SU-DHL-6 (cell line): ENCODE results near the gene MID2.
A peak's percentile ranks its signal among the peaks of the same experiment; 100 is the strongest.

ENCODE experiments used
- H2AFZ ChIP-seq: fragments of 200-600 bp; sonication (generic); 2 replicates; pipeline ENCODE4 v1.6.1; 2014; ENCODE audit warnings: low read depth, mild to moderate bottlenecking, moderate library complexity, mixed read lengths, antibody characterized with exemption, low read length; ENCODE audit not compliant: severe bottlenecking
- H3F3A ChIP-seq: fragments of 200-600 bp; shearing (Covaris generic); 2 replicates; pipeline ENCODE4 v1.6.0; 2016; ENCODE audit warnings: antibody characterized with exemption, mild to moderate bottlenecking; ENCODE audit not compliant: insufficient read depth
- H3K27ac ChIP-seq: fragments of 200-600 bp; sonication (generic); 2 replicates; pipeline ENCODE4 v1.5.1; 2016; ENCODE audit warnings: low read depth, mild to moderate bottlenecking, low read length, moderate library complexity, mixed read lengths
- H3K27me3 ChIP-seq: fragments of 200-600 bp; sonication (generic), shearing (Covaris generic); 2 replicates; pipeline ENCODE4 v1.6.0; 2014; ENCODE audit warnings: mild to moderate bottlenecking, low read length
- H3K36me3 ChIP-seq: fragments of 200-600 bp; sonication (generic); 2 replicates; pipeline ENCODE4 v1.6.1; 2014; ENCODE audit warnings: mild to moderate bottlenecking, low read length, mixed read lengths
- H3K4me2 ChIP-seq: fragments of 300-600, 200-600 bp; shearing (Covaris generic), sonication (generic); 2 replicates; pipeline ENCODE4 v1.6.0; 2014; ENCODE audit warnings: low read length, low read depth, mild to moderate bottlenecking; ENCODE audit not compliant: poor library complexity, severe bottlenecking
- H3K4me3 ChIP-seq: fragments of 200-600 bp; sonication (generic); 2 replicates; pipeline ENCODE4 v1.5.1; 2014; ENCODE audit warnings: antibody characterized with exemption, low read length, mild to moderate bottlenecking, mixed read lengths; ENCODE audit not compliant: insufficient read depth, poor library complexity, severe bottlenecking
- H3K79me2 ChIP-seq: fragments of 200-600 bp; sonication (generic); 2 replicates; pipeline ENCODE4 v1.6.1; 2014; ENCODE audit warnings: mild to moderate bottlenecking, low read length, moderate library complexity; ENCODE audit not compliant: insufficient read depth
- H3K9ac ChIP-seq: fragments of 200-600 bp; sonication (generic); 2 replicates; pipeline ENCODE4 v1.7.0; 2014; ENCODE audit warnings: mild to moderate bottlenecking, low read length
- H3K9me2 ChIP-seq: fragments of 200-600 bp; sonication (generic); replicated peaks from 2 replicates; pipeline ENCODE4 v1.6.1; 2014; ENCODE audit warnings: low read length; ENCODE audit not compliant: insufficient read depth
- H3K9me3 ChIP-seq: fragments of 200-600 bp; sonication (generic); 2 replicates; pipeline ENCODE4 v1.6.1; 2014; ENCODE audit warnings: low read length, mixed read lengths; ENCODE audit not compliant: insufficient read depth
- H4K20me1 ChIP-seq: fragments of 200-600 bp; sonication (generic); 2 replicates; pipeline ENCODE4 v1.6.1; 2014; ENCODE audit warnings: low read depth, mild to moderate bottlenecking, antibody characterized with exemption, low read length, moderate library complexity, mixed read lengths
- EZH2phosphoT487 ChIP-seq: fragments of 200-600 bp; sonication (generic), shearing (Covaris generic); conservative IDR thresholded peaks from 2 replicates; pipeline ENCODE4 v1.6.1; 2018; ENCODE audit warnings: mild to moderate bottlenecking, antibody characterized with exemption, low read length, moderate library complexity, mixed read lengths
- TF ChIP-seq, protein P1 (sequence below): fragments of 200-600 bp; sonication (generic); IDR thresholded peaks from one replicate; pipeline ENCODE4 v1.5.1; 2017; ENCODE audit warnings: antibody characterized with exemption, mild to moderate bottlenecking, low read length, moderate library complexity; ENCODE audit not compliant: insufficient read depth, poor library complexity, severe bottlenecking

The MID2 gene

GRCh38 chrX:107826238-107827029, 768 bp downstream of the MID2 start:
- no peak overlapping the region for H3K9ac ChIP-seq
- H4K20me1 ChIP-seq = no peaks in the 10 kb centered on the region
- H3K9me3 ChIP-seq = no peaks in the 10 kb centered on the region
- H3F3A ChIP-seq = no peaks in the 10 kb centered on the region
- TF ChIP-seq, protein P1, sequence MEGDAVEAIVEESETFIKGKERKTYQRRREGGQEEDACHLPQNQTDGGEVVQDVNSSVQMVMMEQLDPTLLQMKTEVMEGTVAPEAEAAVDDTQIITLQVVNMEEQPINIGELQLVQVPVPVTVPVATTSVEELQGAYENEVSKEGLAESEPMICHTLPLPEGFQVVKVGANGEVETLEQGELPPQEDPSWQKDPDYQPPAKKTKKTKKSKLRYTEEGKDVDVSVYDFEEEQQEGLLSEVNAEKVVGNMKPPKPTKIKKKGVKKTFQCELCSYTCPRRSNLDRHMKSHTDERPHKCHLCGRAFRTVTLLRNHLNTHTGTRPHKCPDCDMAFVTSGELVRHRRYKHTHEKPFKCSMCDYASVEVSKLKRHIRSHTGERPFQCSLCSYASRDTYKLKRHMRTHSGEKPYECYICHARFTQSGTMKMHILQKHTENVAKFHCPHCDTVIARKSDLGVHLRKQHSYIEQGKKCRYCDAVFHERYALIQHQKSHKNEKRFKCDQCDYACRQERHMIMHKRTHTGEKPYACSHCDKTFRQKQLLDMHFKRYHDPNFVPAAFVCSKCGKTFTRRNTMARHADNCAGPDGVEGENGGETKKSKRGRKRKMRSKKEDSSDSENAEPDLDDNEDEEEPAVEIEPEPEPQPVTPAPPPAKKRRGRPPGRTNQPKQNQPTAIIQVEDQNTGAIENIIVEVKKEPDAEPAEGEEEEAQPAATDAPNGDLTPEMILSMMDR = no peak
- no peak for TF ChIP-seq EZH2phosphoT487
- H3K9me2 ChIP-seq = no peaks in the 10 kb centered on the region
- H3K36me3 ChIP-seq = no peaks in the 10 kb centered on the region
- no peaks in the 10 kb centered on the region for H3K79me2 ChIP-seq
- no peak overlapping the region for H2AFZ ChIP-seq
- no peak overlapping the region for H3K27ac ChIP-seq
- no peaks in the 10 kb centered on the region for H3K27me3 ChIP-seq
- peak overlapping the region; percentile 31 for H3K4me2 ChIP-seq
- H3K4me3 ChIP-seq = no peak overlapping the region

- Histone ChIP-seq H3K4me2 (peak overlapping the region; percentile 17), H3K4me3 (no peak overlapping the region), H3K79me2 (no peaks in the 10 kb centered on the region), H3K27ac (no peak overlapping the region), H3K9me2 (no peaks in the 10 kb centered on the region), H3F3A (no peaks in the 10 kb centered on the region), H3K9me3 (no peaks in the 10 kb centered on the region), H4K20me1 (no peaks in the 10 kb centered on the region), H2AFZ (no peak overlapping the region), H3K9ac (no peak overlapping the region), H3K27me3 (no peaks in the 10 kb centered on the region), H3K36me3 (no peaks in the 10 kb centered on the region)
- TF ChIP-seq, protein P1 = no peak
- no peak for TF ChIP-seq EZH2phosphoT487
Measured at GRCh38 chrX:107827030-107827831, 1.6 kb downstream of the MID2 start.

GRCh38 chrX:107827852-107828251, 2.2 kb downstream of the MID2 start:
- no peaks in the 10 kb centered on the region for H4K20me1 ChIP-seq
- H3K4me2 ChIP-seq = no peak overlapping the region
- no peaks in the 10 kb centered on the region for H3K79me2 ChIP-seq
- no peak for TF ChIP-seq EZH2phosphoT487
- TF ChIP-seq, protein P1 = no peak
- H3K27ac ChIP-seq = no peak overlapping the region
- no peak overlapping the region for H3K9ac ChIP-seq
- no peaks in the 10 kb centered on the region for H3F3A ChIP-seq
- no peak overlapping the region for H2AFZ ChIP-seq
- no peaks in the 10 kb centered on the region for H3K36me3 ChIP-seq
- no peaks in the 10 kb centered on the region for H3K9me3 ChIP-seq
- H3K27me3 ChIP-seq = no peaks in the 10 kb centered on the region
- no peak overlapping the region for H3K4me3 ChIP-seq
- no peaks in the 10 kb centered on the region for H3K9me2 ChIP-seq
